ENCODE measurements around the gene YWHAH.

DNA sequence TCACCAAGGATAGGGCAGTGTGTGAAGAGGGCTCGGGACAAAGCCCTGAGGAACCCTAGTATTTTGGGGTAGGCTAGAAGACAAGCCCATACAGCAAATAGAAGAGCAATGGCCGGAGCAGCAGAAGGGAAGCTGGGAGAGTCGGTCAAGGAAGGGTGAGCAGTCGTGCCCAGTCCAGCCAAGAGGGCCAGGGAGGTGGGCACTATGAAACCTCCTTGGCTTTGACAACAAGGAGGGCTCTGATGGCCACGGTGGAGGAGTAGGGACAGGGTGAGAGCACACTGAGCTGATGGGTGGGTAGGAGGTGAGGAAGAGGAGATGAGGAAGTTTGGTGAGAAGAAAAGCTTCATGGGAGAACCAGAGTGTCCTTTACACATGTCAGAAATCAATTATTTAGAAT lies 2.2 kb upstream of the YWHAH start:
- TF ChIP-seq CTCF (IDR thresholded peaks at IDR 0.05) (no peak), POLR2AphosphoS5 (IDR thresholded peaks at IDR 0.05) (no peak), POLR2A (IDR thresholded peaks at IDR 0.05) (no peak)
